ENCODE results near the gene HIPK3.

DNA sequence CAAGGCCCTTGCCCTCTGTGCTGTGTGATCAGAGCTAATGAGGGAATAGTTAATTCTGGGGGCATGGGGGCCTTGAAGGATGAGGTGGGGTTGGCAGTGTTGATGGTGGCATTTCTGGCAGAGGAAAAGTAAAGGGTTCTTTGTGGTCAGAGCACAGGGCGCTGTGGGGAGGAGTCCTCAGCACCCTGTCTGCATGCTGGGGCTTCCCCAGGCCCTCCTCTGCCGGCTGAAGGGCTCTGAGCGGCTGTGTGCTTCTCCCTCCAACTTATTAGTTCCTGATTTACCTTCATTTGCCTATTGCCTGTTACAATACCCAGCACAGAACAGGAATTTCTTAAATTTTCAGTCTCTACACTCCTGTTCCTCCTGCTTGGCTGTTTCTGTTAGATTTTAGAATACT lies 122.8 kb downstream of the HIPK3 start:
- TF ChIP-seq POLR2A (IDR thresholded peaks at IDR 0.05; ENCODE audit: extremely low read depth, insufficient read length) = no peak
- TF ChIP-seq CTCF (IDR thresholded peaks at IDR 0.05; ENCODE audit: low read depth, low read length) = no peak

Measured in NB4 (cell line).